Activated B cell treated with CpG ODN at 0.5 μM for 24 hours (primary cell): Measurements from ENCODE around the gene NFIB. TPM values are rescaled to one million over a fixed set of nuclear protein-coding genes. Genes with fewer than 3 reads are reported as not detected.

ENCODE experiments used
- ATAC-seq: fragments of 200-7000 bp; cut with Tn5 transposase; one replicate; pipeline ENCODE4 v1.10.0; 2021; ENCODE audit warnings: low read depth, mild to moderate bottlenecking, moderate library complexity
- CTCF ChIA-PET: fragments of 350-600 bp; sonication (Branson Sonifier 250); formaldehyde crosslinking; loops from one replicate; lab custom pipeline; 2021; ENCODE audit warnings: antibody characterized with exemption; lab: Charles Lee
- POLR2A ChIA-PET: fragments of 350-600 bp; sonication (Branson Sonifier 250); formaldehyde crosslinking; loops from one replicate; lab custom pipeline; 2021; ENCODE audit warnings: antibody characterized with exemption; lab: Charles Lee
- DNase-seq: peaks from one replicate; pipeline ENCODE4 v3.0.0; 2022
- H3K27ac Mint-ChIP-seq: one replicate; pipeline ENCODE4 v1.8.0; 2020; ENCODE audit warnings: mixed read lengths
- H3K27me3 Mint-ChIP-seq: one replicate; pipeline ENCODE4 v1.8.0; 2021; ENCODE audit warnings: mixed read lengths
- H3K36me3 Mint-ChIP-seq: one replicate; pipeline ENCODE4 v1.8.0; 2021; ENCODE audit warnings: low read depth, mixed read lengths
- H3K4me1 Mint-ChIP-seq: one replicate; pipeline ENCODE4 v1.8.0; 2021; ENCODE audit warnings: mixed read lengths
- H3K4me3 Mint-ChIP-seq: one replicate; pipeline ENCODE4 v1.8.0; 2020; ENCODE audit warnings: mild to moderate bottlenecking, mixed read lengths
- H3K9me3 Mint-ChIP-seq: one replicate; pipeline ENCODE4 v1.8.0; 2020; ENCODE audit warnings: mixed read lengths
- intact Hi-C: fragments of 100-400 bp; cut with micrococcal nuclease; formaldehyde crosslinking; loops from one replicate; pipeline ENCODE4 v1.15.1; 2024
- total RNA-seq: library from RNA; stranded (reverse); gene quantifications from 2 replicates; pipeline ENCODE4 v1.2.3, GENCODE V29; 2022
- TF ChIP-seq, protein P1 (sequence below): fragments of 200-600 bp; IDR thresholded peaks from one replicate; pipeline ENCODE4 v1.8.0; 2022; ENCODE audit warnings: antibody characterized with exemption, mild to moderate bottlenecking

The NFIB gene
- total RNA-seq, 1 donor from 2014 or later = not detected

DNA sequence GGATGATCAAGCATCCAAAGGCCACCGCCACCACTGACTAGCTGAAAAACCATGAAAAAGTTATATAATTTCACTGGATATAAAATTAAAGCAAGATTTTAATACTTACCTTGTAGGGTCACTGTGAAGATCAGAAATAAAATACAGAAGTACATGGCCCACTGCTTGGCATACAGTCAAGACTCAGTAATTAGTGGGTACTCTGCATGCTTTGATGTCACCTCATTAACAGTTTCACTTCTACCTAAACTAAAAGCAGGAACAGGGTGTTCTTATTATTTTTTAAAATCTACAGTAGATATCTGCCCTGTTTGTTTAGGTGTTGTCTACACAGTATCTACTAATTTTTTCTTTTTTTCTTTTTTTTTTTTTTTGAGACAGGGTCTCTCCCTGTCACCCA is 66.4 kb downstream of the NFIB start:
- ChIA-PET CTCF (no interaction called here), POLR2A (no interaction called here)
- Mint-ChIP-seq H3K4me1 (no peaks in the 10 kb centered on the region), H3K36me3 (no peaks in the 10 kb centered on the region), H3K27ac (no peak overlapping the region), H3K9me3 (no peaks in the 10 kb centered on the region), H3K4me3 (no peak overlapping the region), H3K27me3 (no peaks in the 10 kb centered on the region)
- intact Hi-C loops = no loop called here
- TF ChIP-seq, protein P1, sequence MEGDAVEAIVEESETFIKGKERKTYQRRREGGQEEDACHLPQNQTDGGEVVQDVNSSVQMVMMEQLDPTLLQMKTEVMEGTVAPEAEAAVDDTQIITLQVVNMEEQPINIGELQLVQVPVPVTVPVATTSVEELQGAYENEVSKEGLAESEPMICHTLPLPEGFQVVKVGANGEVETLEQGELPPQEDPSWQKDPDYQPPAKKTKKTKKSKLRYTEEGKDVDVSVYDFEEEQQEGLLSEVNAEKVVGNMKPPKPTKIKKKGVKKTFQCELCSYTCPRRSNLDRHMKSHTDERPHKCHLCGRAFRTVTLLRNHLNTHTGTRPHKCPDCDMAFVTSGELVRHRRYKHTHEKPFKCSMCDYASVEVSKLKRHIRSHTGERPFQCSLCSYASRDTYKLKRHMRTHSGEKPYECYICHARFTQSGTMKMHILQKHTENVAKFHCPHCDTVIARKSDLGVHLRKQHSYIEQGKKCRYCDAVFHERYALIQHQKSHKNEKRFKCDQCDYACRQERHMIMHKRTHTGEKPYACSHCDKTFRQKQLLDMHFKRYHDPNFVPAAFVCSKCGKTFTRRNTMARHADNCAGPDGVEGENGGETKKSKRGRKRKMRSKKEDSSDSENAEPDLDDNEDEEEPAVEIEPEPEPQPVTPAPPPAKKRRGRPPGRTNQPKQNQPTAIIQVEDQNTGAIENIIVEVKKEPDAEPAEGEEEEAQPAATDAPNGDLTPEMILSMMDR = no peak
- DNase-seq (no peak), ATAC-seq (no peak)

DNA sequence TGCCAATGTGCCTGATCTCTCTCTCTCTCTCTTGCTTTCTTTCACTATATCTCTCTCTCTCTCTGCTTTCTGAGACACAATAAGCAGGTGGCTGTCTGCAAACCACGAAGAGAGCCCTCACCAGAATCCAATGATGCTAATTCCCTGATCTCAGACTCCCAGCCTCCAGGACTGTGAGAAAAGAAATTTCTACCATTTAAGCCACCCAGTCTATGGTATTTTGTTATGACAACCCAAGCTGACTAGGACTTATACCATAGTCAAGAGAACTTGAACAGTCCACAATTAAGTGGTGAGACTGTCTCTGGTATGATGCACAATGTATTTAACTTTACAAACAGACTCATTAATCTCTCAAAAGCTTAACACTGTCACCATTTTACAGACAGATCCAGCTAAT is 67.0 kb downstream of the NFIB start:
- ChIA-PET POLR2A (no interaction called here), CTCF (no interaction called here)
- intact Hi-C loops = no loop called here
- TF ChIP-seq, protein P1 = no peak
- DNase-seq (no peak), ATAC-seq (no peak)
- no peaks in the 10 kb centered on the region for H3K9me3 Mint-ChIP-seq
- no peaks in the 10 kb centered on the region for H3K36me3 Mint-ChIP-seq
- no peaks in the 10 kb centered on the region for H3K27me3 Mint-ChIP-seq
- H3K27ac Mint-ChIP-seq = no peak overlapping the region
- H3K4me3 Mint-ChIP-seq = no peak overlapping the region
- no peaks in the 10 kb centered on the region for H3K4me1 Mint-ChIP-seq

DNA sequence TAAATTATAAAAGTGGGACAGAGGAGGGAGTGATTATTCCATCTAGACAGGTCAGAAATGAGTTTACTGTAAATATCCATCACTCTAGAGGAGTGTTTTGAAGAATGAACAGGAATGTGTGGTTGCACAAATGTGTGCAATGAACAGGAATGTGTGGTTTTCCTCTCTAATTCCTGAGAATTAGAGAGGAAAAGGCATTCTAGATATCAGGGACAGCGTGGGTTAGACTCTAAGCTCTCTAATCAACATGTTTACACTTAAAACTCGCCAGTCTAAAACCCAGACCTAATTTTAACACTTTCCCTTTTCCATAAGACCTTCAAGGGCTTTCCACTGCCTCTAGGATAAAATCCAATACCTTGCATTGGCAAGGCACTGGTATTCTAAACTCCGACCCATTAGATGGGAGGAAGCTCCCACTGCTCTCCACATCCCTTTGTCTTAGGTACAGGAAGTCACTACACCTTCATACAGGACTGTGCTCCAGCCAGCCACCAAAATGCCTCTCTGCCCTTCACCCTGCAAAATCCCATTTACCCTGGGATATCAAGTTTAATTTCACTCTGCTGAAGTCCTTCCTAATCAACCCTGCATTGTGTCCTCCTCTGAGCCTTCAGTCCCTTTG is 67.9 kb downstream of the NFIB start:
- ChIA-PET POLR2A (no interaction called here), CTCF (no interaction called here)
- H3K9me3 Mint-ChIP-seq = no peaks in the 10 kb centered on the region
- no peak overlapping the region for H3K27ac Mint-ChIP-seq
- TF ChIP-seq, protein P1 = no peak
- H3K4me1 Mint-ChIP-seq = no peaks in the 10 kb centered on the region
- no peak for DNase-seq
- H3K27me3 Mint-ChIP-seq = no peaks in the 10 kb centered on the region
- ATAC-seq = no peak
- intact Hi-C loops = no loop called here
- H3K4me3 Mint-ChIP-seq = no peak overlapping the region
- H3K36me3 Mint-ChIP-seq = no peaks in the 10 kb centered on the region

DNA sequence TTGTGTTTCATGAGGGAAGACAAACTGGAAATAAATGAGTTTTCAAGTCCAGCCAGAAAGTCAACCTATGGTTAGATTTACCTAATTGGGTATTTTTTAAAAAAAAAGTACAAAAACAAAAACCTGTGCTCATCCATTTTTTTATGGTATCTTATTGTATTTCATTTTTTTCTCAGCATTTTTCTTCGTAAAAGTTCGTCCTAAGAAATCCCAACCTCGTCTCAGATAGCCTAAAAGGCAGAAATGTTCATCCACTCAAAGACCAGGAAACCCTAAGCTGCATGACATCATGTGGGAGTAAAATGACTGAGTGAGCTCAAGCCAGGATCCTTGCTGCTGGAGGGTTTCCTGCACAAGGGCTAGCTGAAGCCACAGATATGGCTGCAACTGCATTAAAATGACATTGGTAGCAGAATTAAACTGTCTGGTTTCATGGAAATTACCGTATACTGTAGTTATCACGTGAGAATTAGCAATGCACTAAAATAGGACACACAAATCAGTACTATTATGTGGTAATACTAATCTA is 70.4 kb downstream of the NFIB start:
- Mint-ChIP-seq H3K4me3 (no peak overlapping the region), H3K27ac (no peak overlapping the region), H3K9me3 (no peaks in the 10 kb centered on the region), H3K4me1 (no peaks in the 10 kb centered on the region), H3K27me3 (no peaks in the 10 kb centered on the region), H3K36me3 (no peaks in the 10 kb centered on the region)
- DNase-seq (no peak), ATAC-seq (no peak)
- ChIA-PET CTCF (no interaction called here), POLR2A (no interaction called here)
- TF ChIP-seq, protein P1 = no peak
- intact Hi-C loops = no loop called here

DNA sequence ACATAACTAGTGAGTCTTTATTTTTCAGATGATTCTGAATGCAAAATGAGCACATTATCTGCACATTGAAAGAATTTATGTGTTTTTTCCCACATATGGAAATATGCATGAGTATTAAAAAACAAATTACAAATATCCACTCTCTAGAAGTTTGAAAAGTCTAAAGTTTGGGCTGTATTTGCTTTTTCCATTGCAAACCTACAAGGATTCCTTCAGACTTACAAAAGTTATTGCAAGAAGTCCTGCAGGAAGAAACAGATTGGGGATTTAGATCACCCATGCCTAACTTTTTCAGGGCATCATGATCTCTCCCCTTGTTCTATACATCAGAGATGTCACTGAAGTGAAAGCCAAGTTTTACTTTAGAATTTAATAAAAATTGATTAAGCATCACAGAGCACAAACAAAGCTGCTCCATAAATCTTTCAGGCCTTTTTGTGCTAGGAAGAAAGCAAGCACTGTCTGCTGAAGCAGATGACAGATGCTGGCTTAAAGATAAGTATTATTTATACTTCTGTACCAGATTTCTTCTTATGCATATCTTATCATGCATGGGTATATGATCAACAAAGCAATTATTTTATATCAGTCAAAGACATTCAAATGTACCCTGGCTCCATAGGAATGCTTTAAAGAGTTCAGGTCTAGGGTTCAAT is 71.7 kb downstream of the NFIB start:
- TF ChIP-seq, protein P1 = no peak
- CTCF ChIA-PET = no interaction called here

More for the DNA sequence above, 71.7 kb downstream of the NFIB start:
- ATAC-seq (no peak), DNase-seq (no peak)
- H3K4me1 Mint-ChIP-seq = no peaks in the 10 kb centered on the region
- H3K36me3 Mint-ChIP-seq = no peaks in the 10 kb centered on the region
- POLR2A ChIA-PET = no interaction called here
- peaks cover under 1% of the 10 kb centered on the region for H3K27me3 Mint-ChIP-seq
- no peaks in the 10 kb centered on the region for H3K9me3 Mint-ChIP-seq
- intact Hi-C loops = no loop called here
- H3K4me3 Mint-ChIP-seq = no peak overlapping the region
- H3K27ac Mint-ChIP-seq = no peak overlapping the region
